Activated CD8-positive, alpha-beta T cell treated with anti-CD3 and anti-CD28 coated beads for 36 hours (primary cell): ENCODE measurements around the gene LAMA3. TPM values are rescaled to one million over a fixed set of nuclear protein-coding genes. Genes with fewer than 3 reads are reported as not detected.

Source experiments
- ATAC-seq: fragments of 200-7000 bp; cut with Tn5 transposase; one replicate; pipeline ENCODE4 v1.10.0; 2021; ENCODE audit warnings: mild to moderate bottlenecking, moderate library complexity
- CTCF ChIA-PET: fragments of 350-600 bp; sonication (Branson Sonifier 250); formaldehyde crosslinking; loops from one replicate; lab custom pipeline; 2021; ENCODE audit warnings: antibody characterized with exemption; lab: Charles Lee
- POLR2A ChIA-PET: fragments of 350-600 bp; sonication (Branson Sonifier 250); formaldehyde crosslinking; loops from one replicate; lab custom pipeline; 2021; ENCODE audit warnings: antibody characterized with exemption; lab: Charles Lee
- DNase-seq: peaks from one replicate; pipeline ENCODE4 v3.0.0-alpha.2; 2020
- H3K27ac Mint-ChIP-seq: one replicate; pipeline ENCODE4 v1.8.0; 2021; ENCODE audit warnings: mild to moderate bottlenecking, mixed read lengths
- H3K27me3 Mint-ChIP-seq: one replicate; pipeline ENCODE4 v1.8.0; 2021; ENCODE audit warnings: mixed read lengths
- H3K36me3 Mint-ChIP-seq: one replicate; pipeline ENCODE4 v1.8.0; 2021; ENCODE audit warnings: low read depth, mixed read lengths
- H3K4me1 Mint-ChIP-seq: one replicate; pipeline ENCODE4 v1.8.0; 2021; ENCODE audit warnings: low read depth, mixed read lengths
- H3K4me3 Mint-ChIP-seq: one replicate; pipeline ENCODE4 v1.8.0; 2021; ENCODE audit warnings: mild to moderate bottlenecking, moderate library complexity, mixed read lengths
- H3K9me3 Mint-ChIP-seq: one replicate; pipeline ENCODE4 v1.8.0; 2021; ENCODE audit warnings: mixed read lengths
- intact Hi-C: fragments of 100-400 bp; cut with micrococcal nuclease; formaldehyde crosslinking; loops from one replicate; pipeline ENCODE4 v1.10.0; 2022
- total RNA-seq, 2 experiments: library from RNA; stranded (reverse); gene quantifications; one replicate each; pipeline ENCODE4 v1.2.3, GENCODE V29; 2021
- TF ChIP-seq, protein P1 (sequence below): fragments of 200-600 bp; IDR thresholded peaks from one replicate; pipeline ENCODE4 v1.8.0; 2022; ENCODE audit warnings: antibody characterized with exemption, mild to moderate bottlenecking

Gene LAMA3
- total RNA-seq, 2 experiments from 2014 or later, result 0.05 TPM; not detected in 1

DNA sequence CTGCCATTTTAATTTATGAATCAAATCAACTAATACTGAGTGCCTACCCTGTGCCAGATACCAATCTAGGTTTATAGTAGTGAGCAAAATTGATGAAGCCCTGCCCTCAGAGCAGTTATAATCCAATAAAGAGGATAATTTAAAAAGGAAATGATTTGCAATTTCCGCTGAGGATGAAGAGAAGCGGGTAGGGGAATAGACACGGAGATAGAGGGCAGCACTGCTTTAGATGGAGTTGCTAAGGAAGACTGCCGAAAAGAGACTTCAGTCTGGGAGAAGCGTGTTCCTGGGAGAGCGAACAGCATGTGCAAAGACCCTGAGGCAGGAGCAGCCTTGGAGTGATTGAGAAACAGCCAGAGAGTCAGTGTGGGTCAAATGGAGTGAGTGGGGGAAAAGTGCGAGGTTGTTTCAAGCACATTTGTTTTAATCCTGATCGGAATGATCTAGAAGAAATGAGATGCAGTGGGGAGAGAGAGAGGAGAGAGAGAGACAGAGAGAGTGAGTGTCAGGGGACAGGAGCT is 12.4 kb downstream of the LAMA3 start:
- no peak for ATAC-seq
- Mint-ChIP-seq H3K9me3 (no peaks in the 10 kb centered on the region), H3K4me3 (no peak overlapping the region), H3K36me3 (no peaks in the 10 kb centered on the region), H3K27me3 (peaks cover 13% of the 10 kb centered on the region), H3K4me1 (no peaks in the 10 kb centered on the region), H3K27ac (no peak overlapping the region)
- ChIA-PET POLR2A (interaction anchor here (0.8 kb wide), 1 partner anchor 103 kb away, joined by 3 read pairs; no protein-coding TSS in a partner anchor), CTCF (interaction anchor here (0.7 to 6.7 kb wide), 5 partner anchors 78 to 204 kb away, joined by 3 to 57 read pairs (median 11); no protein-coding TSS in a partner anchor)
- TF ChIP-seq, protein P1, sequence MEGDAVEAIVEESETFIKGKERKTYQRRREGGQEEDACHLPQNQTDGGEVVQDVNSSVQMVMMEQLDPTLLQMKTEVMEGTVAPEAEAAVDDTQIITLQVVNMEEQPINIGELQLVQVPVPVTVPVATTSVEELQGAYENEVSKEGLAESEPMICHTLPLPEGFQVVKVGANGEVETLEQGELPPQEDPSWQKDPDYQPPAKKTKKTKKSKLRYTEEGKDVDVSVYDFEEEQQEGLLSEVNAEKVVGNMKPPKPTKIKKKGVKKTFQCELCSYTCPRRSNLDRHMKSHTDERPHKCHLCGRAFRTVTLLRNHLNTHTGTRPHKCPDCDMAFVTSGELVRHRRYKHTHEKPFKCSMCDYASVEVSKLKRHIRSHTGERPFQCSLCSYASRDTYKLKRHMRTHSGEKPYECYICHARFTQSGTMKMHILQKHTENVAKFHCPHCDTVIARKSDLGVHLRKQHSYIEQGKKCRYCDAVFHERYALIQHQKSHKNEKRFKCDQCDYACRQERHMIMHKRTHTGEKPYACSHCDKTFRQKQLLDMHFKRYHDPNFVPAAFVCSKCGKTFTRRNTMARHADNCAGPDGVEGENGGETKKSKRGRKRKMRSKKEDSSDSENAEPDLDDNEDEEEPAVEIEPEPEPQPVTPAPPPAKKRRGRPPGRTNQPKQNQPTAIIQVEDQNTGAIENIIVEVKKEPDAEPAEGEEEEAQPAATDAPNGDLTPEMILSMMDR, result no peak
- intact Hi-C loops, result loop anchor here (5.0 kb wide), 1 partner anchor 79 kb away; no protein-coding TSS in a partner anchor
- DNase-seq, result no peak

DNA sequence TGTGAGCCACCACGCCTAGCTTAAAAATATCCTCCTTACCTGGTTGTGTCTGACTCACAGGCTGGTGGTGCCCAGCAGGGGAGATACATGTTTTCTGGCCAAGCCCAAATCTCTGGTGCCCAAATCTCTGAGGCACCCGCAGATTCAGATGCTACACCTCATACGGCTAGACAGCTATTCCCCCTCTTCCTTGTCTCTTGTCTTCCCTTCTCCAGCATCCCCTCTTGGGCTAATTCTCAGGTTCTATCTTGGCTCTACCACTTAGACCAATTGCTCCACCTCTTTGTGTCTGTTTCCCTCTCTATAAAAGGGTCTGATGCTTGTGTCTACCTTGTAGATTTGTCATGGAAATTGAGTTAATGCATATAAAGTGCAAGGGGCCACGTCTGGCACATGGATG is 13.4 kb downstream of the LAMA3 start:
- Mint-ChIP-seq H3K36me3 (peaks cover 4% of the 10 kb centered on the region), H3K27ac (no peak overlapping the region), H3K9me3 (peaks cover 4% of the 10 kb centered on the region), H3K4me1 (no peaks in the 10 kb centered on the region), H3K27me3 (peaks cover 13% of the 10 kb centered on the region), H3K4me3 (no peak overlapping the region)
- DNase-seq (no peak), ATAC-seq (no peak)
- intact Hi-C loops, result loop anchor here (5.0 kb wide), 1 partner anchor 80 kb away; no protein-coding TSS in a partner anchor
- TF ChIP-seq, protein P1, result no peak
- ChIA-PET POLR2A (no interaction called here), CTCF (interaction anchor here (0.6 to 6.7 kb wide), 19 partner anchors 9 to 216 kb away, joined by 3 to 57 read pairs (median 5); no protein-coding TSS in a partner anchor)

DNA sequence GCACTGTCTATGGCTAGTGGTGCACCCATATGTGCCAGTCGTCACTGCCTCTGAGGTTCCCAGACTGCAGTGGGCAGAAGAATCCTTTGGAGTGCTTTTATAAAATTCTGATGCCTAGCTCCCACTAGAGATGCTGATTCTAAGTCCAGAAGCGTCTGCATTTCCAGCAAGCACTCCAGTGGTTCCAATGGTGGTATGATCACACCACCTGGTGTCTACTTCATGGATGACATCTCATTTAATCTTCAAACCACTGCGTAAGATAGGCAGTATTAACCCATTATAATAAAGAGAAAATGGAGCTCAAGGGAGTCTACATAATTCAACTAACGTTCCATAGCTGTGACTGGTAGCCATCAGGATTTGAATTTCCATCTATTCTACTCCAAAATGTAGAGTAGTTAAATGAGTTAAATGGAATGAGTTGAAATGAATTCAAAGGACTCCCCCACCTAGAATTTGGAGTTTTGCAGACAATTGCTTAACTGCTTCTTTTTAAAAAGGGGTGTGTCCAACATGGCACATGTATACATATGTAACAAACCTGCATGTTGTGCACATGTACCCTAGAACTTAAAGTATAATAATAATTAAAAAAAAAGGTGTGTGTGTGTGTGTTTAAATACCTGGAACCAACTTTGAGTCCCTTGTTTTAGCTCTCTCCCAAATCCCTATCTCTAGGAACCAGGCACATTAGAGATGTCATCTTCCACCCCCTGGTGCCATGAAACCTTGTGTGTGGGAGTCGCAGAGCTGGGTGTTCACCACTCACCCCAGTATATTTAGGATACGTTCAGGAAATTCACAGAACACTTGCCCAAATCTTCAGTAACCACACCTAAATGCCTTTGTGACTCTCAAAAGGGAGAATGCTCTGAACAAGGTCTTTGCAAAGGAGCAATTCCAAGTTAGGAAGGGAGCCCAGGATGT is 14.1 kb downstream of the LAMA3 start:
- TF ChIP-seq, protein P1, result peak; percentile 52
- peak; percentile 15 for DNase-seq
- H3K27ac Mint-ChIP-seq, result no peak overlapping the region
- ChIA-PET CTCF (interaction anchor here (0.5 to 6.7 kb wide), 28 partner anchors 8 to 215 kb away, joined by 3 to 57 read pairs (median 4); partner anchors contain the start of gene ANKRD29), POLR2A (no interaction called here)
- peaks cover 4% of the 10 kb centered on the region for H3K36me3 Mint-ChIP-seq
- ATAC-seq, result peak; percentile 68
- intact Hi-C loops, result loop anchor here (5.0 kb wide), 1 partner anchor 81 kb away; no protein-coding TSS in a partner anchor
- H3K4me3 Mint-ChIP-seq, result no peak overlapping the region
- H3K9me3 Mint-ChIP-seq, result peaks cover 8% of the 10 kb centered on the region
- no peaks in the 10 kb centered on the region for H3K4me1 Mint-ChIP-seq
- peaks cover 15% of the 10 kb centered on the region for H3K27me3 Mint-ChIP-seq

DNA sequence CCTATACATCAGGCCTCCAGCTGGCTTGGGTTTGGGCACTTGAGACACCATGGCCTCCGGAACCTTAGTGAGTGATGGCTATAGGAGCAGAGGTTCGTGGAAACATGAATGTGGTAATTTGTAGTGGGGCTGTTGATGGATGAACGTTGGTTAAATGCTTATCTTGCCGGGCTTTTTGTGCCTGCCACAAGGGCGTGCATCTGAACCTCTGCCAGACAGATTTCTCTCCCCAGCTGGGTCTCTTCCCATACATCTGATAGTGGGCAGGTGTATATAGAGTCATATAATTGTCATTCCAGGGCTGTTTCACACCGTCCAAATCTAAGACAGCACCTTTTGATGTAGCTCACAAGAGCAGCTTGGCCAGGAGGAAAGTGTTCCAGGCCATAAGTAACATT is 14.7 kb downstream of the LAMA3 start:
- DNase-seq (no peak), ATAC-seq (no peak)
- no peak overlapping the region for H3K27ac Mint-ChIP-seq
- POLR2A ChIA-PET, result no interaction called here
- H3K36me3 Mint-ChIP-seq, result peaks cover 4% of the 10 kb centered on the region
- TF ChIP-seq, protein P1, result no peak
- no peak overlapping the region for H3K4me3 Mint-ChIP-seq
- no peaks in the 10 kb centered on the region for H3K4me1 Mint-ChIP-seq
- peaks cover 15% of the 10 kb centered on the region for H3K27me3 Mint-ChIP-seq
- CTCF ChIA-PET, result interaction anchor here (1.0 to 6.7 kb wide), 11 partner anchors 9 to 214 kb away, joined by 4 to 57 read pairs (median 4); partner anchors contain the start of gene ANKRD29
- H3K9me3 Mint-ChIP-seq, result peaks cover 8% of the 10 kb centered on the region
- intact Hi-C loops, result loop anchor here (5.0 kb wide), 1 partner anchor 82 kb away; no protein-coding TSS in a partner anchor
